Muscle of arm (tissue), 12 donors: ENCODE results near the gene LARGE1. TPM values are rescaled to one million over a fixed set of nuclear protein-coding genes. Genes with fewer than 3 reads are reported as not detected.
A peak's percentile ranks its signal among the peaks of the same experiment; 100 is the strongest.

Source experiments
- DNase-seq: peaks from one replicate; pipeline ENCODE4 v3.0.0-alpha.2; 2013
- polyA plus RNA-seq, 12 donors: library from polyadenylated mRNA; unstranded; fragments of 120-200 nt; gene quantifications; one replicate each; pipeline ENCODE4 v1.2.1, GENCODE V29; 2013; ENCODE audit not compliant: insufficient read length in 12 of 12

LARGE1 gene
- polyA plus RNA-seq, 12 donors: 9.2 to 14.1 (median 10.9) TPM; not detected in 1

DNA sequence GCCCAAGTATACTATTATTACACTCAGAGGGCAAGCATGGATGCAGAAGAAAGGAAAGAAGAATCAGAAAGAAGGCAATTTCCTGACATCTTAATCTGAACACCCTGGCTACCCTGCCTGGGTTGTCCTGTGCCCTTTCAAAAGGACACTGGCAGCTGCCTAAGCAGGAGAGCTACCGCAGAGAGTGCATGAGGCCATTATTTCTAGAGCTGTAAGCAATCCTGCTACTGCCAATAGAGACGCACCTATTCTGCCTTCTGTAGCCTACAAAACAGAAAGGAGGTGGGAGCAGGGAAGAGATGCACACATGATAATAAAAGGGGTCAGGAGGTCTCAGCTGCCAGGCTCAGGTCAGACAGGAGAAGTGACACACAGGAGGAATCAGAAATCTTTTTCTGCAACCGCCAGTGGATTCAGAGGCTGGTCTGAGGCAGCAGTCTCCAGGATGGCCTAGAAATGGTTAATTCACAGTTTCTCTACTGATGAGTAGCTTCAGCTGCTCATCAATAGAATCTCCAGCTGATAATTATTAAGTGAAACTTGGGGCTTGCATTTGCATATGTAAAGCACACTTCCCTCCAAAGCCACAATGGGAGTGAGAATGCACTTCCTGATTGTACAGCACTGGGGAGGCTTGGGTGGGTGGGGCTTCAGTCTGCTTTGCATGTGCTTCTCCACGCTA is 253.9 kb downstream of the LARGE1 start:
- DNase-seq: no peak

DNA sequence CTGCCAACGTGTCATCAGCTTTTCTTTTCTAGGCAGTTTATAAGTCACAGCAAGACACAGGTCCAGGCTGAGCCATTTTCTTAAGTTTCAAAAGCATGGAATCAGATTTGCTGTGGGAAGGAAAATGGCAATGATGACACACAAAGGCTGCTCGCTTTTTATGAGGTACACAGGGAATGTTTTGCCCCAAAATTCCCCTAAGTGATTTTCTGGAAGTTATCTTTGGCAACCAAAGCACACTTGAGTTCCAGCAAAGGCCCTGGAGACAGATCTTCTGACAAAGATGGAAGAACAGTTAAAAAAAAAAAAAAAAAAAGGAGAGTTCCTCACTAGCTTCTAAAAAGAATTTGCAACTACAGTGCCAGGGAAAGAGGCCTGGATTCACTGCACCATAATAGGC is 260.8 kb downstream of the LARGE1 start:
- peak; percentile 58 for DNase-seq

DNA sequence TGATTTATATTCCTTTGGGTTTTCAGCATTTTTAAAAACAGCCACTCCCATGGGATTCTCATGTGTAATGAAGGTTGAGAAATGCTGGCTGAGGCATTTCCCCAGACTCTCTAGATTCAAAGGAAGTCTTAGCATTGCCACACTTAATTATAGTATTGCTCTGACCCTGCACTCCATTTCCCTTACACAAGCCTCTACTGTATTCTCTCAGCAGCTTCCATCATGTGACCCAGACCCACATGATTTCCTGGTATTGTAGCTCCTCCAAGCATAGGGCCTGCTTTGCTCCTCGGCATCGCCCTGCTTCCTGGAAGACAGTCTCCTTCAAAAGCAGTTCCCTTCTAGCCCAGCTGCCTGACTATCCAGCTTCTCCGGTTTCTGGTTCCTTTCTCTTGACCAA is 261.5 kb downstream of the LARGE1 start:
- peak; percentile 48 for DNase-seq

DNA sequence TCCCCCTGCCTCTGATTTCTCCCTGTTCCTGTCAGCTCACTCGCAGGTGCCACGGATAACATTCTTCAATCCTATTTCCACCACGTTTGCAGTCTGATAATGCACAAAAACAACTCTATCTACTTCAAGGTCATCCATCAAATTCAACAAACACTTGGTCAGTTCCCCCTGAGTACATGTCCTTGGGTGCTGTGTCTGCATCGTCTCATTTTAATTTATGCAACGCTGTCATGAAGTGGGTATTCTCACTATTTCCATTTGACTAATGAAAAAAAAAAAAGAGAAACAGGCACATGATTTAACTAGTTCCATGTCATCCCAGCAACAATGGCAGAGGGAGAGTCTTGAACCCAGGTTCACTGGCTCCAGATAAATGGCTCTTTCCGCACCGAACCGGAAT is 262.6 kb downstream of the LARGE1 start:
- DNase-seq: no peak

DNA sequence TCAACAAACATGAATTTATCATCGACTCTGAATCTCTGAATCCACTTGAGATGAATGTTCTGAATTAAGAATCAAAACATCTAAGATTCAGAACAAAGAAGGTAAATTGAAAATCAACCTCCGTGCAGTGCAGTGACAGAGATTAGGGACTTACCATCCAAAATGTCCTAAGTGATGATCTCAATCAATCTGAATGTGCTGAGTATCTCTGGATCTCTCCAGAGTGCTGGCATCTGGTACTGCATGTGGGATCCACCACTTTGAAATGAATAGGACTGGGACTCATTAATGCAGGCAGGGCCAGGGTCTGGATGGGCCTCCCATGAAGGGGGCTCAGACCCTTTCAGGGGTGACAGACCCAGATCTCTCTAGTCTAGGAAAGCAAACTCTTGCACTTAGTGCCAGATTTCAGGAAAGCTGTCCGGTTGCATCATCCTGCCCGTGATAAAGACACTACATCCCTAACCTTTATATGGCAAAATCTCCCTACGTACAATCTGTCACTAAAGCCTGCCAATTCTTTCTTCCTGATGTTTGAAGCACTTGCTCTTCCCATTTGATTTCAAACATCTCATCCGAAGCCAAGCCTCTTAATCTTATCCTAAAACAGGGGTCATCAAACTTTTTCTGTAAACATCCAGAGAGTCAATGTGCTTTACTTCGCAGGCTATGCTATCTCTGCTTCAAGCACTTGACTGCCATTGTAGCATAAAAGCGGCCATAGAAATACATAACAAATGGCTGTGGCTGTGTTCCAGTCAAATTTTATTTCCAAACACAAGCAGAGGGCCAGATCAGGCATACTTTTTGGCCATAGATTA is 263.3 kb downstream of the LARGE1 start:
- DNase-seq: no peak

DNA sequence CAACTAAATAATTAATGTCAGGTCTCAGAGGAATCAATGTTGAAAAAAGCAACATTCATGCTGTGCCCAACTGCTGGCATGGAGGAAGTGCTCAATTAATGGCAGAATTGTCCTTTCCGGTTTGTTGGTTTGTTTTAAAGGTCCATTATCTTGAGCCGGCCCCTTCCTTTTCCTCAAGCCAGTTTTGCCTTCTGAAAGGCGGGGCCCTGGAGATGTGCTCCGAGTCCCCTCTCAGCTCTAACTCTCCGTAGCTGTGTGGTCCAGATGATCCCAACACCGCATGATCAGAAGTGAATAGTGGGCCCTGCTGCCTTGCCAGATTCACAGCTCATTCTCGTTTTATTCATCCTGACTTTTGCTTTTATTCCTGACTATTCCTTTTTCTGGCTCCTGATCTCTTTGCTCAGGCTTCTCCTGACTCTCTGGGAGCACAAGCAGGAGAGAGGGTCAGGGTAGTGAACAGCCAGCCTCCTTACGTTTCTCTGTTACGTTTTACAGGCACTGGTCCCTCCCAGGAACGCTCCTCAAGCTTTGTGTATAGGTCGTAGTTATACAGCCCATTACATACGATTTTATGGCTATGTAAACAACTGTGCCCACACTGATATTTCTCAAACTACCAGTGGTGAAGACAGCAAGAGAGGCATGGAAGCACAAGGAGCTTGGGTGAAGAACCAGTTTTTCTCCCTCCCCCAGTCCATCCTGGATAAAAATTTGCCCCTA is 265.9 kb downstream of the LARGE1 start:
- no peak for DNase-seq

DNA sequence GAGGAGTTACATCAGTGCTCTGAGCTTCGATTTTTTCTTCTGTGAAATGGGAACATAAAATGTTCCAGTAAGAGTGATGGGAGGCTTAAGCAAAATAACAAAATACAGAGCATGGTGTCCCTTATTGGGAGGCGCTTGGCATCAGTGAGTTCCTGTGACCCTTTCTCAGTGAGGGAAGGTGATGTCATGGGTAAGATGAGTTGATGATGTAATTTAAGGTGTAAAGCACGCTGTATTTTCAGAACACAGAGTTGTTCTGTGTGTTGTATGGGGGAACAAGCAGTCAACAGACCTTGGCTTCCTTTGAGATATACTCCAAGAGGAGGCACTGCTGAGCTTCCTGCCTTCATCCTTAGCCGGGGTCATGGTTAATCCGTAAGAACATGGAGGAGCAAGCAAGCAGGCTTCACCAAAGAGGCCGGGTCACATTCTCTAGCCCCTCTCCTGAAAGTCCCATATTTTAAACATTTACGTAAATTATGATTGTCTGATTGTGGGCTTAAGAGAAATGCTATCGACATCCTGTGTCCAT is 266.7 kb downstream of the LARGE1 start:
- no peak for DNase-seq

DNA sequence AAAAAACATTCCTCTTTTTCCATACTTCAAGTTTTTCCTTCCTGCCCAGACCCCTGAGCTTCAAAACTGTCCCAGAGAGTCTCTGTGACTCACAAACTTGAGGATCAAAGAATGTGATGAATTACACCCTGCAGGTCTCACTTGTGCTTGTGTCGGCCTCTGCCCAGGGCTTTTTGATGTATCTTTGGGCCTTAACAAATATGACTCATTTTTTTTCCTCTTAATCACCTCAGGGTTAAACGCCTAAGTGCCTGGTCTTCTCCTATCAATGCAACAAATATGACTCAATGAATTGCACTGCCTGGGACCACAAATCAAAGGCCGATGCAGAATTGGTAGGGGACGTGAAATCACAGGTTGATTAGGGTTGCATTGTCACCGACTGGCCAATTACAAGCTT is 267.7 kb downstream of the LARGE1 start:
- no peak for DNase-seq

DNA sequence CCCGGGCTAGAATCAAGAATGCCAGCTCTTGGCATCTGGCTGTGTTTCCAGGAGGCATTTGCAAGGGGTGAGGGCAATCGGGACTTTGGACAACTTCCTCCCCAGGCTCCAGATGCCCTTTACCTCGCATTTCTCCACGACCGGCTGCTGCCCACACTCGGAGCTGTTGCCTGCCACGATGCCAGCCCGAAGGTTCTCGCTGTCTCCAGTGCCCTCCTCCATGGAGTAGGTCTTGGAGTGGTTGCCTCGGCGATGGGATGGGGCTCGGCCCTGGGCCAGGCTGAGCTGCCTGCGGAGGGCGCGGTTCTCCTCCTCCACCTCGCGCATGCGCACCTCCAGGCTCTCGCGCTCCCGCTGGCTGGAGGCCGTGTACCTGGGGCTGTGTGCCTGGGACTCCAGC is 270.0 kb downstream of the LARGE1 start:
- no peak for DNase-seq

DNA sequence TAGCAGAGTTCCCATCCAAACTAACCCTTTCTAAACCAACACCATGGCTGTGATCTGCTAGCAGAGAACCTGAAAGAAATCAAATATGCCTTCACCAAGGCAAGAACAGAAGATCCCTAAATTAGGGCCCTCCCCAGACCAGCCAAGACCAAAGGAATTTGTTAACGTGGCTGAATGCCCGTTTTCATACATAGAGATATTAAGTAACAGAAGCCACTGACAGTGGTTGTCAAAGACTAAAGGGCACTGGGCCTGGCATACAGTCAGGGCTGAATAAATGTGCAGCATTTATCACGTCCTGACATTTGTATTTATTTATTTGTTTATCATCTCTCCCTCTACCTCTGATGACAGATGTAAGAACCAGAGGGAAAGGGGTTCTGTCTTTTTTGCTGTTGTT is 271.8 kb downstream of the LARGE1 start:
- DNase-seq: no peak

DNA sequence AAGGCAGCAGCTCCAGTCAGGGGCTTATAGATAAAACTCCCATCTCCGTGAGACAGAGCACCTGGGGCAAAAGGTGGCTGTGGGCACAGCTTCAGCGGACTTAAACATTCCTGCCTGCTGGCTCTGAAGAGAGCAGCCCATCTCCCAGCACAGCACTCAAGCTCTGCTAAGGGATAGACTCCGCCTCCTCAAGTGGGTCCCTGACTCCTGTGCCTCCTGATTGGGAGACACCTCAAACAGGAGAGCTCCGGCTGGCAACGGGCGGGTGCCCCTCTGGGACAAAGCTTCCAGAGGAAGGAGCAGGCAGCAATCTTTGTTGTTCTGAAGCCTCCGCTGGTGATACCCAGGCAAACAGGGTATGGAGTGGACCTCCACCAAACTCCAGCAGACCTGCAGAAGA is 279.4 kb downstream of the LARGE1 start:
- no peak for DNase-seq

DNA sequence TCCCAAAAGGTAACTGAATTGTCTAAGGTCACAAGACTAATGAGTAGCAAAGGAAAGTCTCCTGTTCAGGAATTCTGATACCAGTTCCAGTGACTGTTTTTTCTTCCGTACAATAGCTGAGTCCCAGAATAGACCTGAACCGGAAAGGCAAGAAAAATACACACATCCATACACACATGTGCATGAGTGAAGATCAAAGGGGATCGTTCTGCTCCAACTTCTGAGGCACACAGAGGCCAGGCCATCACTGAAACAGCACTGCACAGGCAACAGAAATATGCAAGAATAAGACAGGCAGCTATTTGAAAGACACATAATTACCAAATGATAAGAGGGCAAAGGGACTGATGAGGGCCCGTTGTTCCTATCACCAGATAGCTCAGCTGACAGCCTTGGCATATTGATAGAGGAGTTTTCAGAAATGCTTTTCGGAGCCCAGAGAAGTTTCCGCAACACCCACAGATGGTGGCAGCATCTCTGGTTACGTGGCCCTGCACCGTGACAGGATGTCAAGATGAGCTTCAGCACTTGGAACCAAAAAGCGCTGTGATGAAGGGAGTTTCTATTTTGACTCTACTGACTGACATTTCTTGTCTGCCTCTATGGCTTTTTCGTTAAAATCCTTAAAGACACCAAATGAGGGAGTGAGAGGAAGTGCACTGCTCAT is 280.6 kb downstream of the LARGE1 start:
- DNase-seq: no peak

DNA sequence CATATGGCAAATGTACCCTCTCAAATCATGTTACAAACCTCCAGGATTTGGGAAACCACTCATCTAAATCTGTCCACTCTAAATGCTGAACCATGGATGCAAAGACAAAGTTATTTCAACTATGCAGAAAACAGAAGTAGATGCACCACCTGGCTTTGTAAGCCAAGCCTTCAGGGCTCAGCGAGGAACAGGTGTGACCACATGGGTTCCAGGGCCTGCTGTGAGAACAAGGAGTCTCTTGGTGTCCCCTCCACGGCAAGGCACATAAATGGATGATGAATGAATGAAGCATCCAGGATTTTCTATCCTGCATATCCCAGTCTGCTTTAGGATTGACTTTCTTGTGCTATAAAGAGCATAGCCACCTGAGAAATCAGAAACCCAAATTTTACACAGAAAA is 284.5 kb downstream of the LARGE1 start:
- DNase-seq: no peak

DNA sequence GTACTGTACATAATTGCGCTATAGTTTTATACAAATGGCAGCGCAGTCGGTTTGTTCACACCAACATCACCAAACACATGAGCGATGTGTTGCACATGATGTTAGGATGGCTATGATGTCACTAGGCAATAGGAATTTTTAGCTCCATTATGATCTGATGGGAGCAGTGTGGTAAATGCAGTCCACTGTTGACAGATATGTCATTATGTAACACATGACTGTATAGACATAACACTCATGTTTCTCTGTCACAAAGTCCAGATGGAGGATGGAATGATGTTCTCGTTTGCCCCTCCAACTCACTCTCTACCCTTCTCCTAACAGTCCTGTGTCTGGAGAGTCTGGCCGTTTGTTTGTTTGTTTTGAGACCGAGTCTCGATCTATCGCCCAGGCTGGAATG is 288.5 kb downstream of the LARGE1 start:
- DNase-seq: no peak

DNA sequence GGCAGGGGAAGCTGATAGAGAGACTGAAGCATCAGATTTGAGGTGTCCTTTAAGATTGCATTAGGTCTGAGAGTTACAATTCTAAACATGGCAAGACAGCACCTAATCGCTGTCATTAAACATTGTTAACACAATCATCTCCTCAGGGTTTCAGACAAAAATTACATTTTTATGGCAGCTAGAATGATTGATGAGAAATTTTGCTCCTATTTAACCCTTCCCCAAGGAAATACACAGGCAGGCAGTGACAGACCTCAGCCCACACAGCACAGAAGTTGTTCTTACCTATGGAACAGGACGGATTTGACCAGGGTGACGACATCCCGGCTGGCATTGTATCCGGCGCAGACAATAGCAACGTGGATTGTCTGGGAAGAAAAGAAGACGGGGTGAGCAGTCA is 294.3 kb downstream of the LARGE1 start:
- no peak for DNase-seq

DNA sequence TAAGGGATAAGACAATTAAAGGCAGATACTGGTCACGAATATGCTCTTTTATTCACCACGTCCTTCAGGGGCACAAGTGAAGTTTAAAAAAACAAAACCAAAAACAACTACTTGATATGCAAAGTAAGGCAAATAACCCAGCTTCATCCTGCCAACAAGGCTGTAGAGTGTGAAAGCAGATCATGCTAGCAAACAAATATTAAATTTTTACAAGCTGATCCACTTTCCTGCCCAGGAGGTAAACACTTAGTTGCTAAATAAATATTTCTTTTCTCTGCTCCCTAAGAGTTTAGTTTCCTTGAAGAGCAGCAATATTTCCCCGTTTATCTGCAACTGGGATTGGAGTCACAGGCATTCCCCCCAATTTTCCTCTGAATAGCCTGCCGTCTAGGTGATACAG is 300.2 kb downstream of the LARGE1 start:
- no peak for DNase-seq

DNA sequence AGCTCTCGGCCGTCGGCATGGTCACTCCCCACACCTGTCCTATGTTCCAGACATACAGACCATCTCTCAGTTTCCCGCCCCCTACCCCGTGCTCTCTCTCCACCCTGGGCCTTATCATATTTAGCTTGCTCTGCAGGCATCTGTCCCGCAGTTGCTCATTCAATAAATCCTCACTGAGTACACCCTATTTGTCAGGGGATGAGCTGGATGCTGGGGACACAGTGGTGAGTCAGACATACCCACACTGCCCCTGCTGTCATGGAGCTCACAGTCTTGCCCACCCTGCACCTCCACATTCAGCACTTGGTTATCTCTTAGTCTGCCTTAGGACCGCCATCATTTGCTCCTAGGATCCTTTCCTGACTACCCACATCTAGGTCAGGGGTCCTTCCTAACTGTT is 313.8 kb downstream of the LARGE1 start:
- no peak for DNase-seq

DNA sequence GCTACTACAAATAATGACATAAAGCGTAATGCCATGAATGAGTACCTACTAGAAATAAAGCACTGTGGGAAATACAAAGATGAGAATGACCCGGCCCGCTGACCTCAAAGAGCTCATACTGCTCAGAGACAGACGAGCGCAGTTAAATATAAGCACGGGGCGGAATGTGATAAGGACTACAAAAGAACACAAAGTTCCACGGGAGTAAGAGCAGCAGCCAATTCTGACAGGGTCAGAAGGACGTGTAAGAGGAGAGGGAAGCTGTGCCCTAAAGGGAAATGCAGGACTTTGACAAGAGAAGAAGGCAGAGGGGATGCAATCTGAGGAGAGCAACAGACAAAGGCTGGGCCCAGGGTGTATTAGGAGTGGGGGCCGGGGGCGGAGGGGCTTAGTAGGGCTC is 314.6 kb downstream of the LARGE1 start:
- no peak for DNase-seq

DNA sequence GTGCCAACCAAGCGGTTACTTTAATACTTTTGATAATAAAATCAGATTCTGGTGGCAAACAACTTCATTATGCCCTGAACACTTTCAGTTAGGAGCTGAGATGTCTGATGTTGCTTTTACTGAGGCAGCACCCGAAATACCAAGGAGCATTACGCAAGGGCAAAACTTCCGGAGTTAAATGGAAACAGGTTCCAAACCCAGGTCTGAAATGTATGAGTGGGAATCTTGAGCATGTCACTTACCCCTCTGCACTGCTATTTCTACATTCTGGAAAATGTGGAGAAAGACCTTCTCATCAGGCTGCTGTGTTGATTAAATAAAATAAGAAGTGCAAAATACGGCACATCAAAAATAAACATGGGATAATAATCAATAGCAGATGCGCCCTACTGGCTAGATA is 315.1 kb downstream of the LARGE1 start:
- no peak for DNase-seq

DNA sequence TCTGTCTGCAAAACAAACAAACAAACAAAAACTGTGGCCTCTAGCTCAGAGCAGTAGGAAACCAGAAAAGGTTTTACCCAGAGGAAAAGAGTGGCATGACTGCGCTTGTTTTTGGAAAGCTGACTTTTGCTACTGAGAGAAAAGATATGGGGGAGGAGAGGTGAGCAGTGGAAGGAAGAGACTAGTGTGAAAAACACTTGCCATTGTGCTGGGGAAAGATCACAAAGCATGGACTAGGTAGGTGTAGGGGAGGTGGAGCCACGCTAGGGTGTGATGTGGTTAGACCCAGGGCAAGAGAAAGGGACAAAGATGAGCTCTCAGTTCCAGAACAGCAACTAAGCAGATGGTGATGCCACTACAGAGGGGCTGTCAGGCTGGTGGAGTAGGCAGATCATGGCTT is 319.2 kb downstream of the LARGE1 start:
- DNase-seq: no peak

DNA sequence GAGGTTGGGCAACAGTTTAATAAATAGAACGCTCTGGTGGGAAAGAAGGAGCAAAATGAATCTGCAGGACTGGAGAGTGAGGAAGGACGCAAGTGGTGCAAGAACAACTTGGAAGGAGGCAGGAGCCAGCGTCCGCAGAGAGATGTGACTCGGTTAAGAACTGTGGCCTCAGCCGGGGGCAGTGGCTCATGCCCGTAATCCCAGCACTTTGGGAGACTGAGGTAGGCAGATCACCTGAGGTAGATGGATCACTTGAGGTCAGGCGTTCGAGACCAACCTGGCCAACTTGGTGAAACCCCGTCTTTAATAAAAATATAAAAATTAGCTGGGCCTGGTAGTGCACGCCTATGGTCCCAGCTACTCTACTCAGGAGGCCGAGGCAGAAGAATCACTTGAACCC is 319.7 kb downstream of the LARGE1 start:
- no peak for DNase-seq

DNA sequence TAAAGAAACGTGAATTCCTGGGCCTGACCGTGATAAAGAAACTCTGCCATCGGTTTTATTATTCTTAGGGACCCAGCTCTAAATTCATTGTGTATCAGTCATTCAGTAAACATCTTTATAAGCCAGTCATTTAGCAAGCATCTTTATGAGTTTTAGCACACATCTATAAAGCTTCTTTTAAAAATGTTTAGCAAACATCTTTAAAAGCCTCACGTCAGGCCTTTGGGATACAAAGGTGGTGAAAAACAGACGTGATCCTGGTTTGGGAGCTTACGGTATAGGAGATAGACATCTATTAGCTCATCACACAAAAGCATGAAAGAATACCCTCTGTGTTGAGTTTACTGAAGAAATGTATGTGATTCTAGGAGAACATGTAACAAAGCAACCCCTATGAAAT is 320.2 kb downstream of the LARGE1 start:
- DNase-seq: no peak
